Fibroblast of peridontal ligament (primary cell): Measurements from ENCODE around the gene CDKN1C.

Experiments used
- DNase-seq: peaks from one replicate; pipeline ENCODE4 v3.0.0-alpha.2; 2010; ENCODE audit errors: extremely low read depth

Gene CDKN1C

GRCh38 chr11:2870460-2870859, 15.1 kb downstream of the CDKN1C start:
- no peak for DNase-seq

- no peak for DNase-seq
These were observed 15.8 kb downstream of the CDKN1C start for GRCh38 chr11:2869561-2870427.

GRCh38 chr11:2869134-2869526, 16.4 kb downstream of the CDKN1C start:
- no peak for DNase-seq

- DNase-seq, result no peak
These were observed 17.0 kb downstream of the CDKN1C start for GRCh38 chr11:2868506-2869133.

GRCh38 chr11:2867722-2868505, 17.7 kb downstream of the CDKN1C start:
- DNase-seq, result no peak

GRCh38 chr11:2867142-2867541, 18.4 kb downstream of the CDKN1C start:
- no peak for DNase-seq

- no peak for DNase-seq
These were observed 19.5 kb downstream of the CDKN1C start for GRCh38 chr11:2865922-2866577.

- no peak for DNase-seq
These were observed 20.7 kb downstream of the CDKN1C start for GRCh38 chr11:2864901-2865300.

DNA sequence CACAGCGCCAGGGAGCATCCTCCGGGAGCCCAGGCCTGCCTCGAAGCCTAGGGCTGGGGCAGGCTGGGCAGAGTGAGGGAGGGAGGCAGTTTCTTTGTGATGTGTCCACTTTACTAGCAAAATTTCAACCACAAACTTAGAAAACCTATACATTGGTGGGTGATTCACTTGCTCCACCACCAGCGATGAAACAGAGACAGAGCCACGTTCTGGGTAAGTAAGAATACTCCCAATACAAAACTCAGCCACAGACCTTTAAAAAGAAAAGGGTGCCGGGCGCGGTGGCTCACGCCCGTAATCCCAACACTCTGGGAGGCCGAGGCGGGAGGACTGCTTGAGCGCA, 22.3 kb downstream of the CDKN1C start:
- DNase-seq, result no peak

DNA sequence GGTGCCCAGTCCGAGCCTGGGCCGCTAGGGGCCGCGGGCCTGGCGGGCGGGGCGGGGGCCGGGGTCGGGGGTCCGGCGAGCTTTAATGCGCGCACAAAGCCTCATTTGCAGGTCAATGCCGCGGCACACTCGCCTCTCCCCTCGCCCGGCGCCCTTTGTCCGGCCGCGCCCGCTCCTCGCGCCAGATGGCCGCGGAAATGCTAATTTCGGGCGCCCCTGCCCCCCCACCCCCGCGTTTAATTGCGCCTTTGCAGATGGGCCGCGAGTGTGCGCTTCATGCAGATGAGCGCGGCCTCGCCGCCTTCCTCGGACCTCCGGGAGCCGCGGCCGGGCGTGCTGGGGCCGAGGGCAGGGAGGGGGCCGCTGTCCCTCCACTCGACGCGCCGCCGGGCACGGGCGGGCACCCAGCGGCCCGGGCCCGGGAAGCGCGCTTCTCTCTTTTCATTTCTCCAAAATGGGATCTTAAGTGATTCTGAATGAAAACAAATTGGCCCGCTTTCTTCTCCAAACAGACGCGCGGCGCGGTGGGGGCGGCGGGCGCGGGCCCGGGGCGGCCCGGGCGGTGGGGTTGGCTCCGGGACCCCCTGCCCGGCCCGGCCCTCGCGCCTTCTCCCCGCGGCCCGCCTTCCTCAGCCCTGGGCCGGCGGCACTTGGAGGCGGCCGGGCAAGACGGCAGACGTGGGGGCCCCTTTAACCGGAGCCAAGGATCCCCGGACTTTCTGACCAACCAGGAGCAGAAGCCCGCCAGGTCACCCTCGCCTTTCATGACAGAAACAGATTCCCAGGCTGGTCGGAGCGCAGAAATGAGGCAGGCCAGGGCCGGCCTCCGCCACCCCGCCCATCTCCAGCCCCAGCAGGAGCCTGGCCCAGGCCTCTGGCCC, 22.9 kb downstream of the CDKN1C start:
- no peak for DNase-seq

DNA sequence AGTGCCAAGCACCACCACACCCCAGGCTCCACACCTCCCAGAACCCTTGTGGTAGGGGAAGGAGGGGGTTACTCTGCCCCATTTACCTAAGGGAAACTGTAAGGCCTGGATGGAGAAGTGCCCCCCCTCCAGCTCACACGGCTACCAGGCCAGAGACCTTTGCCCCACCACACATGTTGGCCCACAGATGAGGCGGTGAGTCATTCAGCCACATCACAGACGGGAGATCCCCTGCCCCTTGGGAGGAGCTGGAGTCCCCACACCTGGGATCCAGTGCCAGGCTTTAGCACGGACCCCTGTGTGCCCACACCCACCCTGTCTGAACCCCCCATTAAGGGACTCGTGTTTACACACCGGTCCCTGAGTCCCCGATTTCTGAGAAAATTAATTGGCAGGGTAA, 24.9 kb downstream of the CDKN1C start:
- no peak for DNase-seq

- no peak for DNase-seq
These were observed 25.9 kb downstream of the CDKN1C start for GRCh38 chr11:2859699-2860037.

- DNase-seq, result no peak
These were observed 26.4 kb downstream of the CDKN1C start for GRCh38 chr11:2858995-2859698.

GRCh38 chr11:2857918-2858317, 27.7 kb downstream of the CDKN1C start:
- no peak for DNase-seq

DNA sequence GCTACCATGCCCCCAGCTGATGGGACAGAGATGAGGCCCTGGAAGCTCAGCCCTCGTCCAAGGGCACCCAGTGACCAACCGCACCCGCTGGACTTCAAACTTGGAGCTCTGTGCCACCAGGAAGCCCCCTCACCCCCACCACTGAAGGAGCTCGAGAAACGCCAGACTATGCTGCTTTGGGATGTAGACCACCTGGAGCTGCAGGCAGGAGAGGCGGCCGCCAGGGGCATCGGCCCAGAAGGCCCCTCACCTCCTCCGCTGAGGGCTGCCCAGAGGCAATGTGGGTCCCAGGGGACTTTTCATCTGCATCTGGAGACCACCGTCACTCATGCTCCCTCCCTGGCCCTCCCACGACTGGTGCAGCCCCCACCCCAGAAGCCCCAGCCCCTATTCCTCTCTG, 28.3 kb downstream of the CDKN1C start:
- DNase-seq, result no peak

- DNase-seq, result no peak
These were observed 30.4 kb downstream of the CDKN1C start for GRCh38 chr11:2855162-2855561.

DNA sequence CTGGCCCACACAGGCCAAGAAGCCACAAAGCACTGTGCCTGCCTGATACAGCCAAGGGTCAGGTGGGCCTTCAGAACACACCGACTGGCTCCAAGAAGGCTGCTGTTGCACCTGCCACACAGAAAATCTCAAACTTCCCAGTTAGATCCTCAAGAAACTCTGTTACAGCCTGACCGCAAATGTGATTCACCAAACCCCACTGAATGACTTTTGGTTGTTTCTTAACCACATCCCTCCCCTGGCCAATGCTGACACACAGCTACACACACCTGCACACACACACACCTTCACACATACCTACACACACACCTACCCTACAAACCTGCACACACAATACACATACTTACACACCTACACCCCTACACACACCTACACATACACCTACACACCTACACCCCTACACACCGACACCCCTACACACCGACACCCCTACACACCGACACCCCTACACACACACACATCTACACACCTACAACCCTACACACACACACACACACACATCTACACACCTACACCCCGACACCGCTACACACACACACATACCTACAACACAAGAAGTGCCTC, 31.5 kb downstream of the CDKN1C start:
- DNase-seq, result no peak

DNA sequence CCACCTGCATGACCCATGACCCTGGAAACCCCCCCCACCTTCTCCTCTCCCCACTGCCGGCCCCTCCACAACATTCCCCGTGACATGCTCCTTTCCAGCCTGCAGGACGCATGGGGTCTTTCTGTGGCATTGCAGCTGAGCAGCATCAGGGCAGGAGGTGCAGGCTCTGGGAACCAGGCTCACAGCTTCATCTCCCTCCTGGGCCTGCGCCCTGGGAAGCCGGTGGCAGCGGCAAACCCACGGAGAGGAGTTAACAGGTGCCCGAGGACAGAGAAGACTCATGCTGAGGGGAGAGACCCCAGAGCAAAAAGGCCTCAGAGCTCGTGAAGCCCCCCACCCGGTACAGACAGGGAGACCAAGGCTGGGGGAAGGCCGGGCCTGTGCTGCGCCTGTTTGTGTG, 32.2 kb downstream of the CDKN1C start:
- no peak for DNase-seq

- DNase-seq, result no peak
These were observed 35.4 kb downstream of the CDKN1C start for GRCh38 chr11:2849994-2850770.

GRCh38 chr11:2848497-2848896, 37.1 kb downstream of the CDKN1C start:
- DNase-seq, result no peak
